ENCODE measurements around the gene EPHB6.

GRCh38 chr7:142806022-142806356, 48.9 kb upstream of the EPHB6 start:
- no peak for TF ChIP-seq POLR2A (IDR thresholded peaks at IDR 0.05; ENCODE audit: low read depth, low read length)
- no peak for TF ChIP-seq TAF1 (IDR thresholded peaks at IDR 0.05; ENCODE audit: low read depth, low read length)
- no peak for TF ChIP-seq POLR2AphosphoS5 (IDR thresholded peaks at IDR 0.05; ENCODE audit: low read depth, low read length)
- TF ChIP-seq SPI1 (IDR thresholded peaks at IDR 0.05; ENCODE audit: low read depth, low read length), result peak; percentile 19; the same call in 1 of the 2 replicates
- TF ChIP-seq PAX5 (IDR thresholded peaks at IDR 0.05; ENCODE audit: insufficient read depth, low read length, severe bottlenecking), result no peak
- no peak for TF ChIP-seq POU2F2 (IDR thresholded peaks at IDR 0.05; ENCODE audit: low read depth, low read length)

Measured in GM12891 (cell line).